Measurements from ENCODE around the gene KCNJ8.

GRCh38 chr12:21818627-21819026 is 44.1 kb upstream of the KCNJ8 start:
- TF ChIP-seq CTCF (IDR thresholded peaks at IDR 0.05; ENCODE audit: low read length) (no peak), EZH2 (IDR thresholded peaks at IDR 0.05; ENCODE audit: borderline replicate concordance, low read length) (no peak)

Data from OCI-LY1 (cell line).